ENCODE data around the gene CKAP2L. TPM values are rescaled to one million over a fixed set of nuclear protein-coding genes. Genes with fewer than 3 reads are reported as not detected.

The CKAP2L gene
- total and polyA plus RNA-seq, 2 donors (not counting 3 experiments of a cell fraction or from before 2014, with no cell fraction given): 3.4 to 30.7 TPM

- peaks cover 0 to 8% of the 10 kb centered on the region in 2 experiments for H3K36me3 ChIP-seq (ENCODE audit: control insufficient read depth in 2 of 2, extremely low read depth in 1 of 2, insufficient read depth in 2 of 2, low read length in 2 of 2)
- H3K9ac ChIP-seq (replicated peaks; ENCODE audit: extremely low read depth, insufficient read depth, low read length): no peak overlapping the region
- H3K9me3 ChIP-seq (replicated peaks; ENCODE audit: control insufficient read depth, insufficient read depth, low read length): no peaks in the 10 kb centered on the region
- no peak overlapping the region for H2AFZ ChIP-seq (ENCODE audit: low read depth, low read length)
- H3K4me2 ChIP-seq (ENCODE audit: insufficient read depth, low read length): no peak overlapping the region
- H3K4me3 ChIP-seq (replicated peaks in 1 of 3; ENCODE audit: insufficient read depth in 1 of 3, low read depth in 1 of 3, low read length in 3 of 3): no peak overlapping the region
- CTCF ChIA-PET: interaction anchor here (0.6 to 9.5 kb wide), 18 partner anchors 10 to 210 kb away, joined by 3 to 410 read pairs (median 7); partner anchors contain the start of gene IL1A
- H3K79me2 ChIP-seq (ENCODE audit: control insufficient read depth, insufficient read depth, low read length): peaks cover 47% of the 10 kb centered on the region
- POLR2A ChIA-PET: interaction anchor here (2.6 kb wide), 1 partner anchor 191 kb away, joined by 9 read pairs; no protein-coding TSS in a partner anchor
- TF ChIP-seq, protein P1, sequence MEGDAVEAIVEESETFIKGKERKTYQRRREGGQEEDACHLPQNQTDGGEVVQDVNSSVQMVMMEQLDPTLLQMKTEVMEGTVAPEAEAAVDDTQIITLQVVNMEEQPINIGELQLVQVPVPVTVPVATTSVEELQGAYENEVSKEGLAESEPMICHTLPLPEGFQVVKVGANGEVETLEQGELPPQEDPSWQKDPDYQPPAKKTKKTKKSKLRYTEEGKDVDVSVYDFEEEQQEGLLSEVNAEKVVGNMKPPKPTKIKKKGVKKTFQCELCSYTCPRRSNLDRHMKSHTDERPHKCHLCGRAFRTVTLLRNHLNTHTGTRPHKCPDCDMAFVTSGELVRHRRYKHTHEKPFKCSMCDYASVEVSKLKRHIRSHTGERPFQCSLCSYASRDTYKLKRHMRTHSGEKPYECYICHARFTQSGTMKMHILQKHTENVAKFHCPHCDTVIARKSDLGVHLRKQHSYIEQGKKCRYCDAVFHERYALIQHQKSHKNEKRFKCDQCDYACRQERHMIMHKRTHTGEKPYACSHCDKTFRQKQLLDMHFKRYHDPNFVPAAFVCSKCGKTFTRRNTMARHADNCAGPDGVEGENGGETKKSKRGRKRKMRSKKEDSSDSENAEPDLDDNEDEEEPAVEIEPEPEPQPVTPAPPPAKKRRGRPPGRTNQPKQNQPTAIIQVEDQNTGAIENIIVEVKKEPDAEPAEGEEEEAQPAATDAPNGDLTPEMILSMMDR (IDR thresholded peaks at IDR 0.05; ENCODE audit: extremely low read depth in 1 of 2, insufficient read depth in 1 of 2, low read depth in 1 of 2, low read length in 2 of 2): no peak
- no peak for TF ChIP-seq GATA2 (IDR thresholded peaks at IDR 0.05; ENCODE audit: insufficient read depth, insufficient read length, low read depth, low read length)
- no peak for TF ChIP-seq FOS (IDR thresholded peaks at IDR 0.05; ENCODE audit: borderline replicate concordance, insufficient read depth, low read length)
- TF ChIP-seq POLR2A (IDR thresholded peaks at IDR 0.05; ENCODE audit: low read depth, low read length): no peak
- TF ChIP-seq JUN (IDR thresholded peaks at IDR 0.05; ENCODE audit: borderline replicate concordance, insufficient read depth, insufficient read length, low read depth): no peak
- no peak for TF ChIP-seq POLR2AphosphoS5 (IDR thresholded peaks at IDR 0.05; ENCODE audit: insufficient read depth, low read depth, low read length)
- no peak for TF ChIP-seq EZH2 (IDR thresholded peaks at IDR 0.05; ENCODE audit: borderline replicate concordance, low read depth, low read length, severe bottlenecking)
- TF ChIP-seq, protein P2, sequence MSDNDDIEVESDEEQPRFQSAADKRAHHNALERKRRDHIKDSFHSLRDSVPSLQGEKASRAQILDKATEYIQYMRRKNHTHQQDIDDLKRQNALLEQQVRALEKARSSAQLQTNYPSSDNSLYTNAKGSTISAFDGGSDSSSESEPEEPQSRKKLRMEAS (IDR thresholded peaks at IDR 0.05; ENCODE audit: insufficient read depth, insufficient read length): no peak
- no peak for TF ChIP-seq MYC (IDR thresholded peaks at IDR 0.05; ENCODE audit: low read depth, low read length)
- dilution Hi-C loops (cut with MboI; ENCODE audit: extremely low pct_ligation_motif_present, low sequenced_read_pairs): loop anchor here (25.0 kb wide), 1 partner anchor 187 kb away; no protein-coding TSS in a partner anchor
- intact Hi-C loops (cut with micrococcal nuclease): loop anchor here (2.0 kb wide), 1 partner anchor 14 kb away; the partner anchor contains the start of gene CKAP2L
- BruUV-seq (replicated peaks): no TSS peak
- H3K4me1 ChIP-seq (ENCODE audit: control insufficient read depth, extremely low read depth, insufficient read depth, low read length): no peaks in the 10 kb centered on the region
- no peak for DNase-seq (ENCODE audit: low read depth, low spot score)
- no peak for FAIRE-seq
- no peaks in the 10 kb centered on the region for H4K20me1 ChIP-seq (replicated peaks; ENCODE audit: control insufficient read depth, extremely low read depth, insufficient read depth, low read length)
- no peaks in the 10 kb centered on the region for H3K9me1 ChIP-seq (replicated peaks; ENCODE audit: control insufficient read depth, extremely low read depth, insufficient read depth, low read length)
- no peak overlapping the region for H3K27ac ChIP-seq (ENCODE audit: insufficient read depth, low read depth, low read length)
- H3K27me3 ChIP-seq (ENCODE audit: control insufficient read depth in 2 of 2, insufficient read depth in 2 of 2, low read length in 2 of 2): no peaks in the 10 kb centered on the region
Measured at GRCh38 chr2:112750560-112750843, 13.9 kb downstream of the CKAP2L start.

Measured in endothelial cell of umbilical vein (primary cell).